GM19193 (cell line): ENCODE data around the gene KSR2.

Experiments used
- POLR2A ChIP-seq: IDR thresholded peaks from 4 replicates; pipeline ENCODE4 v1.6.1; 2011; ENCODE audit not compliant: insufficient read depth, insufficient read length; ENCODE audit errors: extremely low read depth

The KSR2 gene

DNA sequence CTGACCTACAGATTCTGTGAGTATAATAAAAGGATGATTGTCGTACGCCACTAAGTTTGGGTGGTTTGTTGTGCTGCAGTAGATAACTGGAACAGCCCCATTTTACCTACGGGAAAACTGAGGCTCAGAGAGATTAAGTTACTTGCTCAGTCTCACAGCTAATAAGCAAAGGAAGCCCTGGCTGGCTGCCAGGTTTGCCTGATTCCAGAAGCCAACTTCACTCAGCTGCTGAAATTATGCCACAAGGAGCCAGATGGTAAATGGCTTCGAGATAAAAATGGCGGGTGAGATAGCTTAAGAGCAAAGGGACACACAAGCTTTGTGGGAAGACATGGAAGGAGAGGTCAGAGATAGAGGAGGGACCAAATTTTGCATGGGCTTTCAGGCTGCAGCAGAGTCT lies 415.8 kb downstream of the KSR2 start:
- no peak for TF ChIP-seq POLR2A

DNA sequence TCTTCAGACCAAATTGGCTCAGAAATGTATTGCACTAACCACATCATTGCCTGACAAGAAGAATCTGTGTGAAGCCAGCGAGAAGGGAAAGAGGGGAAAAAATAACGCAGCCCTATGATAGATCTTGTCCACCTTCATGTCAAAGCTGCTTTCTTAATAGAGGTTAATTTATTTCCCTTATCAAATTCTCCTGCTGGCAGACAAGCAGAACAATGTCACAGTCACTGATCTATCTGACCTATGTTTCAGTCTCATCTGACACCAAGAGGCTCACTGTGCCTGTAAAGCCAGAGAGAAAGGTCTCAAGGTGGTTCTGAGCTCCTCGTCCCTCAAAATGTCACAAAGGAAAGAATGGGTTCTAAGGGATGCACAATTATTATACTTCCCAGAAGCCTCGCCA lies 417.1 kb downstream of the KSR2 start:
- TF ChIP-seq POLR2A = no peak

DNA sequence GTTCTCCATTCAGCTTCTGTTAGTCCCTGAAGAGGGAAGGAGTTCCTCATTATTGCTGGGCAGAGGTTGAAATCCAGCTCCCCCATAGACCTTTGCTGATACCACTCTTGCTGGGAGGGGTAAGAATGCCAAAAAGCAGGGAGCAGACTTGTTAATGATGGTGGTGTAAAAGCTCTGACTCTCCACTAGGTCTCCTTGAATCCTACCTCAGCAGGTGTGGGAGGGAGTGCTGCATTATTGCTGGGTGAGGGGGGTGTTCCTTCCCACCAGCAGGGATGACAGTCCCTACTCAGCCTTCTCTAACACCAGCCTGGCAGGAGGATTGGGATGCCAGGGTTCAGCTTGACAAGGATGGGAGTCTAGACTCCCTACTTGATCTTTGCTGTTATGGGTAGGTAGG lies 421.6 kb downstream of the KSR2 start:
- TF ChIP-seq POLR2A = no peak

DNA sequence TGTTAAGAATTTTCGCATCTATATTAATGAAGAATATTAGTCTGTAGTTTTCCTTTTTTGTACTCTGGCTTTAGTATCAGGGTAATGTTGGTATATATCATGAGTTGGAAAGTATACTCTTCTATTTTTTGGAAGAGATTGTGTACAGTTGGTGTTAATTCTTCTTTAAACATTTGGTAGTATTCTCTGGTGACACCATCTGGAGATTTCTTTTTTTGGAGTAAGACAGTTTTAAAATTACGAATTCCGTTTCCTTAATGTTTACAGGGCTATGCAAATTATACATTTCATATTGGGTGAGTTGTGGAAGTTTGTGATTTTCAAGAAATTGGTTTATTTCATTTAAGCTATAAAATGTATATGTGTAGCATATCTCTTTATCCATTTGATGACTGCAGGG lies 423.6 kb downstream of the KSR2 start:
- TF ChIP-seq POLR2A = no peak

DNA sequence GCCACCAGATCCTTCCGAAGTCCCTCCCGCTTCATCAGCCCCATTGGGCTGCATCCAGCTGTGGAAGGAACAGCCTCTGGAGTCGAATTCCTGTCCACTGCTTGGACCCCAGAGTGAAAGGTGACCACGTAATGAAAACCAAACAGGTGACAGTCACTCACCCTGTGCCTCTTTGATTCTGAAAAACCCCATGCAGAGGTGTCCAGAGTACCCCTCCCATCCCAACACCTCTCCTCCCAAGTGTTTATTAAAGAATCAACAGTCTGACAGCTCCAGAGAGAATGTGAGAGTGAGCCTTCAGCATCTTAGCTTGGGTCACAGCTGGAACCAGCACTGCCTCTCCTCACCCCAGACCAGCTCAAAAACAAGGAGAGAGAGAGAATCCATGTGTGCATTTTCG lies 428.8 kb downstream of the KSR2 start:
- TF ChIP-seq POLR2A = no peak

DNA sequence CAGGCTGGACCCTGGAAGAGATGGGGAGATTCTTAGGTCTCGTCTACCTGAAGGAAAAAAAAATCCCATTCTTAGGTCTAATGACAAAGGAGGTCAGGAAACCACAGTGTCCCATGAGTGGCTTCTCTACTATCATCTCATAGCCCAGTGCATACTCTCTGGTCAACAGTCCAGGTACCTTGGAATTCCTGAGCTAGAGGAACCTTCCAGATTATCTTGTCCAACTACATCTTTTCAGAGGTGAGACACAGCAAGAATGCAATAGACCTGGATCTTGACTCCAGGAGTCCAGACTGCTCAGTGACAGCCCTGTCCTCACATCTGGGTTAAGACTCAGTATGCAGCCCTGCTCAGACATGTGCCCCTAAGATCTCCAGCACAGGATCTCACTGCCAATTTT lies 429.9 kb downstream of the KSR2 start:
- no peak for TF ChIP-seq POLR2A

DNA sequence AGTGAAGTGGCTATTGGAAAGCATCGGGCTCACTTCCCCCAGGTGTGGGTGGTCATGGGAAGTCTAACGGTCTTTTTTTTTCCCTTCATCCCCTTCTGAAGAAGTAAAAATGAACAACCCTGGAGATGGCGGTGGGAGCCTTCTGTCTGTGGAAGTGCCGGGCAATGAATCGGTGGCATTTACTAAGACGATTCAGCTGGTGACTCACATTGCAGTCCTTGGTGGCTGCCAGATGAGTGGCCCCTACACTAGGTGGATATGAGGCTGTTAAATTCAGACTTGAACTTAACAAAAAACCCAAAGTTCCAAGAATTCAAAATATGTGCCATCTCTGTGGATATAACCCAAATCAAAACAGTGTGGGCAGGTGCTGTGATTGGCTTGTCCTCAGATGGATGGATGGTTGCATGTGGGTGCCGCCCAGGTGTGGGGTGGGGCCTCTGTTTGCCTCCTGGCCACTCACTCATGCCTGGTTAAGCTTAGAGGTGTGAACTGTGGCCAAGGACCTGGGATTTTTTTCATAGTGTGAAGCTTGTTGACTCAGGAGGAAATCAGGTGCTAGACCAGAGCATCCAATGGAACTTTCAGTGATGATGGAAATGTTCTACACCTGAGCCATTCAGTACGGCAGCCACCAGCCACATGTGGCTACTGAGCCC lies 430.6 kb downstream of the KSR2 start:
- TF ChIP-seq POLR2A = no peak

DNA sequence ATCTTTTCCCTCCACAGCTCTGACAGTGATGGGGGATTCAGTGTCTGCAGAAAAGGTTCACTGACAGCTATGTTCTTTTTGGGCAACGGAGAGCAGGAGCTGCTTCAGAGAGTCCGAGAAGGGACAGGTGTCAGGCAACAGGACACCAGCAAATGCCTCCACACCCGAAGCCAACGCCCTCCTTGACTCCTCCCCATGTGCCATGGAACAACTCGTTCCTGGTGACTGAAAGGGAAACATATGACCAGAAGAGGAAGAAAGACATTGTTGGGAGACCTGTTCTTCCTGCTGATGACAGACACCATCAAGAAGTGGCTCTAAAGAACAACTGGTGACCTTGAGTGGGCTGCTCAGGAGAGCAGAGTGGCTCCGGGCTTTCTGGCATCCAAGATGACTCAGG lies 435.1 kb downstream of the KSR2 start:
- no peak for TF ChIP-seq POLR2A

DNA sequence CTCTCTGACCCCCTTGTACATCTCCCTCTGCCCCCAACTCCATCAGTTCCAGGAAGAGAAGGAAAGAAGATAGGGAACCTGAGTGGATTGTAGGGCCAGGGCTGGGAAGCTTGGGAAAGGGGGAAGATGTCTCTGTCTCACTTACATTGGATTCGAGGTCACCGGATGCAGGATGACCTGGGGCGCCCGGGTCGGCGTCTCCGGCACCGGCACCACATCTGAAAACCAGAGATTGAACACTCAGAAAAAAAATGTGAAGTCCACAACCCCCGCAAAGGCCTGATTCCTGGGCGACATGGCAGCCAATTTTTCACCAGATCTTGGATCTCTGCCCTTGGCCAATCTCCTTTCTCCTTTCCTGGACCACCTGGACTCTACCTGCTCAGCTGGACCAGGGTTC lies 438.0 kb downstream of the KSR2 start:
- TF ChIP-seq POLR2A = no peak

DNA sequence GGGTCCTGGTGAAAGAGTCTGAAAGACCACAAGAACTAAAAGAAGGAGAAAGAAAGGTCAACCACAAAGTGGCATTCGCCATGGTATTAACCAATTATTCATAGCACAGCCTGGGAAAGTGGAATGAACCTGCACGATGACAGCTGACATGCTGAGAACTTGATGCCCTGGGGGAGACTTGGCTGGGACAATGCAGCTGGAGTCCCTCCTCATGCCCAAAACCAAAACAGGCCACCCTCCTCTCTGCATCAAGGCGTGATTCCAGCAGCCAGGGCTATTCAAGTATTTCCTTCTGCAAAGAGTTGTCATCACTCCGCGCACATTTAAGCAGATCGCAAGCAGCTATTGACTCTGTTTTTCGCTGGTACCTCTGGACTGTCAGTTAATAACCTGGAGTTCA lies 440.3 kb downstream of the KSR2 start:
- no peak for TF ChIP-seq POLR2A

DNA sequence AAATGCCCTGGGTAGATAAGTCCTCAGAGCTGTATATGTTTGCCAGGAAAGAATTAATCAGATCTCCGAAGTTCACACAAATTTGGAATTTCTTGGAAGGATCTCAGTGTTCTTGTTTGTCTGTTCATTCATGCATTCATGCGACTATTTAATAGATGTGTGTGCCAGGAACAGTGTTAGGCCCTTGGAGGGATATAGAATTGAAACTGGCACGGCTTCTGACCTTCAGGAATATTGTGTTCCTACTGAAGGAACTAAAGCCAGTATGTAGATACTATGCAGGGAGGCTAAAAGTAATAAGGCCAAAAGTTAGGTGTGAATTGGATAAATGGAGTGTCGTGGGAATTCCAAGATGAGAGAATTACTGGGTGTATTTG lies 441.3 kb downstream of the KSR2 start:
- no peak for TF ChIP-seq POLR2A

DNA sequence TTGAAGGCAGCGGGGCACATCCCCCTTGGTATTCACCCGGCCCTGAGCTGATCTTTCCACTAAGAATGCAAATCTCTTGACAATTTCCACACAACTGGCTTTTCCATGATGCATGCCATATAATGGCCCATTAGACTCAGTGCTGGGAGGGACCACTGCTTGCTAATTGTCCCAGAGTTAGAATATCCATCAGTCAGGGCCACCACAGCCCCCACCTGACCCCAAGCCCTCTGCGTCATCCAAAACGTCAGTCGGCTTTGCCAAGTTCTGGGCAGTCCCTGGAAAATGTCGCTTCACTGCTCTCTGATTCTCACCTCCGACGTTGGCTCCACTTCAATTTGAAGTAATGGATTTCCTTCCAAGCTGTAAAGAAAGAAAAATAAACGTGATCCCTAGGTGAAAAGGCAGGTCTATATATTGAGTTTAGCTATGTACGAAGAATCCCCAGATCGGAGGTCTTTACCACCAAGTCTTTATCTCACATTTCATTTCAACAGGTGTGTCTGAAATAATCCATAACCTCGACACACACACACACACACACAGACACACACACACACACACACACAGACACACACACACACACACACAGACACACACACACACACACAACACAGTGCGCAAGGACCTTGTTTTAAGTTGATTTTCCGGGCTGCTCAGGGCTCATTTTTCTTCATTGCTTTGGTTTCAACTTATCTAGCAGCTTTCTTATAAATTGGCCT lies 441.9 kb downstream of the KSR2 start:
- TF ChIP-seq POLR2A = no peak

DNA sequence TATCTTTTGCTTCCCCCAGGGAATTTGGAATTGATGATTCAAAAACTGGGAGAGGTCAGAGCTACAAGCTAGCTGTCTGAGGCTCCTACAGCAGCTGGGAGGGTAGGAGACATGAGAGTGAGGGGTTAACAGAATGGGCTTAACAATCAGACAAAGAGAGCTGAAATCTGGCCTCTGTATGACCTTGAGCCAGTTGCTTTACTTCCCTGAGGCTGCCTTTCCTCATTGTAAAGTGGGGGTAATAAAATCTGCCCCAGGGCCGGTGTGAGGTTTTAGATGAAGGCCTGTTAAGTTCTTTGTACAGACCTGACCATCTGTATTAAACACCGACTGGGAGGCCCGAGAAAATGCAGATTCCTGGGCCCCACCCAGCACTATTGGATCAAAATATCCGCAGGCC lies 443.0 kb downstream of the KSR2 start:
- TF ChIP-seq POLR2A = no peak

DNA sequence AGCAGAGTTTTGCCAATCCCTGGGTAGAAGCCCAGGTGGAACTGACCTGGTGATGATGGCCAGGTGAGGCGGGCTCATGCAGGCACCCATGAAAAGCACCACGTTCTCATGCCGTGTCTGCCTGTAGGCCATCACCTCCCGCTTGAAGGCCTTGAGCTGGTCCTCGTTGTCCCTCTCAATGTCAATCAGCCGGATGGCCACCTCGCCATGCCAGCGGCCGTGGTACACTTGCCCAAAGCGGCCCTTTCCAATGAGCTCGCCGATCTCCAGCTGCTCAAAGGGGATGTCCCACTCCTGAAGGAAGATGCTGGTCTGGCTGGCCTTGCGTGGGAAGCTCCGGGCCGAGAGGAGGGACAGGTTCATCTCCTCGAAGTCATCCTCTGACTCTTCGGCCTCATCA lies 444.0 kb downstream of the KSR2 start:
- TF ChIP-seq POLR2A = no peak

DNA sequence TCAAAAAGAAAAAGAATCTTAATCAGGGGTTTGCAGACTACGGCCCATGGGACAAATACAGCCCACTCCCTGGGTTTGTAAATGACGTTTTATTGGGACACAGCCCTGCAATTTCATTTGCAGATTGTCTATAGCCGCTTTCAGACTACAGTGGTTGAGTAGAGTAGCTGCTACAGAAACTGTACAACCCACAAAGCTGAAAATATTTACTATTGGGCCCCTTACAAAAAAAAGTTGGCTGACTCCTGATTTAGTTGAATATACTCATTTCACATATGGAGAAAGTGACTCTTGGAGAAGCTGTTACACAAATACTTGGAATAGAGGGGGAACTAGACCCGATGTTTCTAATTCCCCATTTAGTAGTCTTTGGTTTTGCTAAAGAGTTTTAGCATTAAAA lies 444.8 kb downstream of the KSR2 start:
- TF ChIP-seq POLR2A = no peak

DNA sequence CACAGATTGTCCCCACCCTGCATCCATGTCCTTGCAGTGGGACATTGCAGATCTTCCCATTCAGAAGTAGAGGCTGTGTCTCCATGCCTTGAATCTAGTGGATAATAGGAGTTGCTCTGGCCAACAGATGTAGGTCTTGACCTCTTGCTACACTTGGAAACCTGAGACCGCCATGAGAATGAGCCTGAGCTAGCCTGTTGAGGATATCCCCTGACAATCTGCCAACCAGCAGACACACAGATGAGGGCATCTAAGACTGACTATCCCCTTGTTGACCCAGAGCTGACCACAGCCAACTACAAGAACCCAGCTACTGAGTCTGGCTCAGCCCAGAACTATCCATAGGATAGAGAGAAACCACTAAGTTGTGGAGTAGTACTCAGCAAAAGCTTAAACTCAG lies 446.2 kb downstream of the KSR2 start:
- TF ChIP-seq POLR2A = no peak

DNA sequence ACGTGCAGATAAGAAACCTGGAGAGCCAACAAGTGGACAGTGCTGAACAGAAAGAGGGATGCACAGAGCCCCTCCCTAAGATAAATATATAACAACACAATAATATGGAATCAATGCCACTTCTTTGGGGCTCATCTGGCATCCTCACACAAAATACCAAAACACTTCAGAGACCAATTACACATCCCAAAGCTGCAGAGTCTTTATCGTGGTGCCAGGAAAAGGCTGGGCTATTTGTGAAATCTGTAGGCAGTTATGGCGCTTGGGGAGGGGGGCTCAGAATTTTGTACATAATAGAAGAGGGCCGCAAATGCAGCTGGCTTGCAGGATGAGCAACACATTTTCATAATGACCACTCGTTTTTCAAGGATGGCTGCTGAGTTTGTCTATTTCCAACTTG lies 446.9 kb downstream of the KSR2 start:
- no peak for TF ChIP-seq POLR2A
